Astrocyte (in vitro differentiated cells and primary cell): ENCODE measurements around the gene INO80E.

Source experiments
- EZH2 ChIP-seq: IDR thresholded peaks from 2 replicates; pipeline ENCODE4 v1.6.1; 2012; ENCODE audit warnings: mild to moderate bottlenecking, low read length, inconsistent platforms; ENCODE audit not compliant: insufficient read depth
- TF ChIP-seq, protein P1 (sequence below): IDR thresholded peaks from 2 replicates; pipeline ENCODE4 v1.5.1; 2011; ENCODE audit warnings: low read depth, mild to moderate bottlenecking, inconsistent platforms, low read length, moderate library complexity; ENCODE audit not compliant: insufficient read depth

GRCh38 chr16:30006095-30006473 is 10.0 kb downstream of the INO80E start:
- TF ChIP-seq, protein P1, sequence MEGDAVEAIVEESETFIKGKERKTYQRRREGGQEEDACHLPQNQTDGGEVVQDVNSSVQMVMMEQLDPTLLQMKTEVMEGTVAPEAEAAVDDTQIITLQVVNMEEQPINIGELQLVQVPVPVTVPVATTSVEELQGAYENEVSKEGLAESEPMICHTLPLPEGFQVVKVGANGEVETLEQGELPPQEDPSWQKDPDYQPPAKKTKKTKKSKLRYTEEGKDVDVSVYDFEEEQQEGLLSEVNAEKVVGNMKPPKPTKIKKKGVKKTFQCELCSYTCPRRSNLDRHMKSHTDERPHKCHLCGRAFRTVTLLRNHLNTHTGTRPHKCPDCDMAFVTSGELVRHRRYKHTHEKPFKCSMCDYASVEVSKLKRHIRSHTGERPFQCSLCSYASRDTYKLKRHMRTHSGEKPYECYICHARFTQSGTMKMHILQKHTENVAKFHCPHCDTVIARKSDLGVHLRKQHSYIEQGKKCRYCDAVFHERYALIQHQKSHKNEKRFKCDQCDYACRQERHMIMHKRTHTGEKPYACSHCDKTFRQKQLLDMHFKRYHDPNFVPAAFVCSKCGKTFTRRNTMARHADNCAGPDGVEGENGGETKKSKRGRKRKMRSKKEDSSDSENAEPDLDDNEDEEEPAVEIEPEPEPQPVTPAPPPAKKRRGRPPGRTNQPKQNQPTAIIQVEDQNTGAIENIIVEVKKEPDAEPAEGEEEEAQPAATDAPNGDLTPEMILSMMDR: no peak
- TF ChIP-seq EZH2: no peak
